Osteoblast (primary cell): ENCODE data around the gene RPL37A. TPM values are rescaled to one million over a fixed set of nuclear protein-coding genes. Genes with fewer than 3 reads are reported as not detected.

Experiments
- DNase-seq: peaks from one replicate; pipeline ENCODE4 v3.0.0; 2011; ENCODE audit warnings: low spot score, mixed read lengths; ENCODE audit not compliant: insufficient read length; ENCODE audit errors: missing footprints
- H2AFZ ChIP-seq: 2 replicates; pipeline ENCODE4 v1.6.0; 2011; ENCODE audit warnings: mild to moderate bottlenecking, low read length
- H3K27ac ChIP-seq: 2 replicates; pipeline ENCODE4 v1.5.1; 2011; ENCODE audit warnings: mild to moderate bottlenecking, low read depth, low read length, moderate library complexity
- H3K27me3 ChIP-seq: 2 replicates; pipeline ENCODE4 v1.6.0; 2012; ENCODE audit warnings: mild to moderate bottlenecking, control low read depth, inconsistent platforms, low read length, moderate library complexity; ENCODE audit not compliant: insufficient read depth
- H3K36me3 ChIP-seq: 2 replicates; pipeline ENCODE4 v1.5.1; 2011; ENCODE audit warnings: mild to moderate bottlenecking, low read length, control low read depth, moderate library complexity; ENCODE audit not compliant: insufficient read depth
- H3K4me1 ChIP-seq: 2 replicates; pipeline ENCODE4 v1.5.1; 2011; ENCODE audit warnings: mild to moderate bottlenecking, low read length, control low read depth, moderate library complexity; ENCODE audit not compliant: insufficient read depth
- H3K4me2 ChIP-seq: 2 replicates; pipeline ENCODE4 v1.6.0; 2011; ENCODE audit warnings: mild to moderate bottlenecking, low read length; ENCODE audit not compliant: insufficient read depth
- H3K4me3 ChIP-seq: fragments of 200-600 bp; sonication (generic); 3 replicates; pipeline ENCODE4 v1.5.1; 2012; ENCODE audit warnings: mild to moderate bottlenecking, low read length, inconsistent platforms; ENCODE audit not compliant: insufficient read depth
- H3K79me2 ChIP-seq: 2 replicates; pipeline ENCODE4 v1.6.0; 2012; ENCODE audit warnings: mild to moderate bottlenecking, low read length, control low read depth, inconsistent platforms; ENCODE audit not compliant: insufficient read depth
- H3K9me3 ChIP-seq: 2 replicates; pipeline ENCODE4 v1.5.1; 2011; ENCODE audit warnings: low read depth, low read length, control low read depth
- H4K20me1 ChIP-seq: 2 replicates; pipeline ENCODE4 v1.6.0; 2012; ENCODE audit warnings: mild to moderate bottlenecking, low read length, control low read depth; ENCODE audit not compliant: insufficient read depth
- total RNA-seq: library from RNA; depleted of rRNA; stranded (reverse); fragments of >200 nt; gene quantifications from 2 replicates; pipeline ENCODE4 v1.2.3, GENCODE V29; 2012
- TF ChIP-seq, protein P1 (sequence below): IDR thresholded peaks from 2 replicates; pipeline ENCODE4 v1.5.1; 2011; ENCODE audit warnings: mild to moderate bottlenecking, low read depth, low read length, moderate library complexity; ENCODE audit errors: extremely low read depth

RPL37A gene
- total RNA-seq, 1 donor, result 869 TPM

DNA sequence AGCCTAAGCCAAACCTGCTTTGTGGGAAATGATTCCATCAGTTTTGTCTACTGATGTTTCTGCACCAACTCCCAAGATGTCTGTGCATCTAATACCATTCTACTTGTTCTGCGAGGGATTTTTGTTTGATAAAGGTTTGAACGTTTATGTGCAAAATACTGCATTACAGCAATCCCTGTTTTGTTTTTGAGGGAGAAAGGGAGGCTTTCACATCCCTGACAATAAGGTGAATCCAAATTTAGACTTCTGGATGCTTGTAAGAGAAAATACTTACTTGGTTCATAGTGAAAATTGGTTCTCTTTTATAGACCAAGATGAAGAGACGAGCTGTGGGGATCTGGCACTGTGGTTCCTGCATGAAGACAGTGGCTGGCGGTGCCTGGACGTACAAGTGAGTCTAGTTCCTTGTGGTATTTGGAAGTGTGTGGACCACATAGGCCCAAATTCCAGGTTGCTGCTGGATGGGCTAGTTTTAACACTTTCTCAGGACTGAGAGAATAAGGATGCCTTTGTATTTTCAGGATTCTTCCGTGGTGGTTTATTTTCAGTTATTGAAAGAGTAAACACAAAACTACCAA, 1.1 kb downstream of the RPL37A start:
- H3K4me2 ChIP-seq, result peak overlapping the region; percentile 98
- peaks cover 53% of the 10 kb centered on the region for H3K36me3 ChIP-seq
- no peak overlapping the region for H2AFZ ChIP-seq
- peak overlapping the region; percentile 93 for H3K27ac ChIP-seq
- no peaks in the 10 kb centered on the region for H3K27me3 ChIP-seq
- TF ChIP-seq, protein P1, sequence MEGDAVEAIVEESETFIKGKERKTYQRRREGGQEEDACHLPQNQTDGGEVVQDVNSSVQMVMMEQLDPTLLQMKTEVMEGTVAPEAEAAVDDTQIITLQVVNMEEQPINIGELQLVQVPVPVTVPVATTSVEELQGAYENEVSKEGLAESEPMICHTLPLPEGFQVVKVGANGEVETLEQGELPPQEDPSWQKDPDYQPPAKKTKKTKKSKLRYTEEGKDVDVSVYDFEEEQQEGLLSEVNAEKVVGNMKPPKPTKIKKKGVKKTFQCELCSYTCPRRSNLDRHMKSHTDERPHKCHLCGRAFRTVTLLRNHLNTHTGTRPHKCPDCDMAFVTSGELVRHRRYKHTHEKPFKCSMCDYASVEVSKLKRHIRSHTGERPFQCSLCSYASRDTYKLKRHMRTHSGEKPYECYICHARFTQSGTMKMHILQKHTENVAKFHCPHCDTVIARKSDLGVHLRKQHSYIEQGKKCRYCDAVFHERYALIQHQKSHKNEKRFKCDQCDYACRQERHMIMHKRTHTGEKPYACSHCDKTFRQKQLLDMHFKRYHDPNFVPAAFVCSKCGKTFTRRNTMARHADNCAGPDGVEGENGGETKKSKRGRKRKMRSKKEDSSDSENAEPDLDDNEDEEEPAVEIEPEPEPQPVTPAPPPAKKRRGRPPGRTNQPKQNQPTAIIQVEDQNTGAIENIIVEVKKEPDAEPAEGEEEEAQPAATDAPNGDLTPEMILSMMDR, result no peak
- H3K4me1 ChIP-seq, result peaks cover 50% of the 10 kb centered on the region
- peaks cover 63% of the 10 kb centered on the region for H3K79me2 ChIP-seq
- H3K9me3 ChIP-seq, result no peaks in the 10 kb centered on the region
- H3K4me3 ChIP-seq, result peak overlapping the region; percentile 98
- DNase-seq, result no peak
- H4K20me1 ChIP-seq, result peaks cover 56% of the 10 kb centered on the region

DNA sequence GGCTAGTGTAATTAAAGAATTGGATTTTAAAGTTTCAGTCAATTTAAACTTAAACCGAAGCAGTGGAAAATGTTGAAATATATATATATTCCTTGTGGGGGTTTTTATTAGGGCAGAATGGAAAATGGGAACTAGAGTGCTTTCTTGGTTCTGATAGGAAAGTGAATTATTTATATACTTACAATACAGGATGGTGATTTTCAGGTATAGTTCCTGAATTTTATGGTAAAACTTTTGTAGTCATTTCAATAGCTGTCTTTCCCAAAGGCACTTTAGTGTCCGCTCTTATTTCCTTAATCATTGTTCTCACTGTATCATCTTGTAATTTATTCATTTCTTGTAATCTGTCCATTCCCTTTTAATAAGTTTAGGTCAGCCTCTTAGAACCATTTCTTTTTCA, 1.9 kb downstream of the RPL37A start:
- H2AFZ ChIP-seq, result no peak overlapping the region
- TF ChIP-seq, protein P1, result no peak
- H3K4me1 ChIP-seq, result peaks cover 43% of the 10 kb centered on the region
- peaks cover 63% of the 10 kb centered on the region for H3K79me2 ChIP-seq
- peak overlapping the region; percentile 98 for H3K4me2 ChIP-seq
- H4K20me1 ChIP-seq, result peaks cover 56% of the 10 kb centered on the region
- peak overlapping the region; percentile 93 for H3K27ac ChIP-seq
- peaks cover 57% of the 10 kb centered on the region for H3K36me3 ChIP-seq
- DNase-seq, result no peak
- H3K27me3 ChIP-seq, result no peaks in the 10 kb centered on the region
- no peaks in the 10 kb centered on the region for H3K9me3 ChIP-seq
- peak overlapping the region; percentile 98 for H3K4me3 ChIP-seq

DNA sequence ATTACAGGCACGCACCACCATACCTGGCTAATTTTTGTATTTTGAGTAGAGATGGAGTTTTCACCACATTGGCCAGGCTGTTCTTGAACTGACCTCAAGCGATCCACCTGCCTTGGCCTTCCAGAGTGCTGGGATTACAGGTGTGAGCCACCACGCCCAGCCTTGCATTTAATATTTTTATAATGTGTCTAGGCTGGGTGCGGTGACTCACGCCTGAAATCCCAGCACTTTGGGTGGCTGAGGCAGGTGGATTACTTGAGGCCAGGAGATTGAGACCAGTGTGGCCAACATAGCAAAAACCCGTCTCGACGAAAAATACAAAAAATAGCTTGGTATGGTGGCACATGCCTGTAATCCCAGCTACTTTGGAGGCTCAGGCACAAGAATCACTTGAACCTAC, 3.2 kb downstream of the RPL37A start:
- TF ChIP-seq, protein P1, result no peak
- Histone ChIP-seq H3K27ac (no peak overlapping the region), H2AFZ (no peak overlapping the region), H3K9me3 (no peaks in the 10 kb centered on the region), H3K36me3 (peaks cover 64% of the 10 kb centered on the region), H3K4me3 (no peak overlapping the region), H3K4me2 (no peak overlapping the region), H3K79me2 (peaks cover 58% of the 10 kb centered on the region), H3K4me1 (peaks cover 44% of the 10 kb centered on the region), H4K20me1 (peaks cover 56% of the 10 kb centered on the region), H3K27me3 (no peaks in the 10 kb centered on the region)
- no peak for DNase-seq

DNA sequence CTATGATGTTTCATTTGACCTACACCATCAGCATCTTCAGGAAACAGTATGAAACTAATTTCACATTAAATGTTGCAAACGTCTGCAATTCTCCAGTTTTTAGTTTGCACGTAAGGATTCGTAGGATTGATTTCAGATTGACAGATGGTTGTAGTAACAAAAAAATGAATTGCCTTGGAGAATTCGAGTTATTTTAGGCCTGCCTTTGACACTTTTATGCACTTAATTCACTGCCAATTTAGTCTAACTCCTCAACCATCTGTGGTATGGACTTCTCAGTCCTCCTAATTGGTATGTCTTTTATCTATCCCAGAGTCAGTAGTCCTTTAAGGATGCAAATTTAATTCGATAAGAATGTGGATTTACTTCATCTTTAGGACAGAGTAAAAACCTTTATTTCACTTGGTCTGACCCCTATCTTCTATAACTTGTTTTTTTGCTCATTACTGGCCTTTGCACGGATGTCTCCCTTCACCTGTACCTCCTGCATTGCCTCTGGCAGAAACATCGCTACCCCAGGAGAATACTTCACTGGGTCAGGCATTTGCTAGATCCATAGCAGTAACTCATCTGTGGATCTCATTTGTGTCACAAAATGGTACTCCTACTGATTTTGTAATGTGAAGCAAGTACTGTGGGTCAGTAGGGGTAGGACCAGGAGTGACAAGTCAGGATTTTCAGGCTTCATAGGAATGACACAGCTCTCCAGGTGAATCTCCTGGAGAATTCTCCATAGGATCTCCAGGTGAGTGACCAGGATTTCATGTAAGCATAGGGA, 3.9 kb downstream of the RPL37A start:
- Histone ChIP-seq H3K27ac (no peak overlapping the region), H3K79me2 (peaks cover 53% of the 10 kb centered on the region), H3K27me3 (no peaks in the 10 kb centered on the region), H4K20me1 (peaks cover 56% of the 10 kb centered on the region), H3K4me1 (peaks cover 49% of the 10 kb centered on the region), H3K9me3 (no peaks in the 10 kb centered on the region), H3K4me3 (no peak overlapping the region), H3K4me2 (peak overlapping the region; percentile 9), H2AFZ (no peak overlapping the region), H3K36me3 (peaks cover 64% of the 10 kb centered on the region)
- TF ChIP-seq, protein P1, result no peak
- no peak for DNase-seq
